ENCODE measurements around the gene RORC.
A peak's percentile ranks its signal among the peaks of the same experiment; 100 is the strongest.
"Not testable (repeated sequence)": the region's sequence is repeated elsewhere in the genome, so short reads cannot be mapped to it uniquely, and the experiment has no call there.

Gene RORC

GRCh38 chr1:151803915-151804314 lies 27.7 kb downstream of the RORC start:
- DNase-seq, result no peak

GRCh38 chr1:151803164-151803563 lies 28.4 kb downstream of the RORC start:
- no peak for DNase-seq

GRCh38 chr1:151802372-151802771 lies 29.2 kb downstream of the RORC start:
- DNase-seq, result no peak

GRCh38 chr1:151801846-151802245 lies 29.8 kb downstream of the RORC start:
- no peak for DNase-seq

- DNase-seq, result no peak
Observed at GRCh38 chr1:151801310-151801820, 30.2 kb downstream of the RORC start.

- DNase-seq, result no peak
Observed at GRCh38 chr1:151800830-151801229, 30.8 kb downstream of the RORC start.

- DNase-seq, result no peak
Observed at GRCh38 chr1:151799179-151800022, 32.2 kb downstream of the RORC start.

- no peak for DNase-seq
Observed at GRCh38 chr1:151798571-151798970, 33.0 kb downstream of the RORC start.

- DNase-seq, result no peak
Observed at GRCh38 chr1:151790940-151791651, 40.5 kb downstream of the RORC start.

GRCh38 chr1:151790071-151790939 lies 41.3 kb downstream of the RORC start, which contains the start of gene TDRKH:
Gene TDRKH, minus strand, starts transcription at chr1:151790500. Its CDS starts 7,478 bp downstream, at chr1:151783022.
- DNase-seq, result peak; percentile 99

GRCh38 chr1:151787689-151788088 lies 43.9 kb downstream of the RORC start:
- DNase-seq, result no peak

GRCh38 chr1:151783796-151784195 lies 47.8 kb downstream of the RORC start:
- DNase-seq, result no peak

- no peak for DNase-seq
Observed at GRCh38 chr1:151782741-151783140, 48.9 kb downstream of the RORC start.

GRCh38 chr1:151782026-151782425 lies 49.6 kb downstream of the RORC start:
- not testable (repeated sequence) for DNase-seq

GRCh38 chr1:151780736-151781135 lies 50.9 kb downstream of the RORC start:
- not testable (repeated sequence) for DNase-seq

GRCh38 chr1:151779852-151780251 lies 51.8 kb downstream of the RORC start:
- no peak for DNase-seq

GRCh38 chr1:151777317-151777716 lies 54.3 kb downstream of the RORC start:
- DNase-seq, result no peak

GRCh38 chr1:151776665-151777062 lies 54.9 kb downstream of the RORC start:
- DNase-seq, result no peak

GRCh38 chr1:151775894-151776664 lies 55.5 kb downstream of the RORC start:
- DNase-seq, result no peak

GRCh38 chr1:151774256-151774922 lies 57.2 kb downstream of the RORC start:
- no peak for DNase-seq

- no peak for DNase-seq
Observed at GRCh38 chr1:151773702-151774101, 57.9 kb downstream of the RORC start.
